C1 segment of cervical spinal cord (tissue), 14 donors: ENCODE results near the gene COL9A2.

ENCODE experiments used
- DNase-seq, 14 donors: peaks; one replicate each; lab custom pipeline; 2025; lab: John Stamatoyannopoulos, UW

COL9A2 gene

GRCh38 chr1:40303051-40303771, 13.9 kb downstream of the COL9A2 start:
- no peak for DNase-seq

GRCh38 chr1:40302475-40302874, 14.6 kb downstream of the COL9A2 start:
- no peak for DNase-seq

- DNase-seq: no peak
Observed at GRCh38 chr1:40301541-40302299, 15.4 kb downstream of the COL9A2 start.

- no peak for DNase-seq
Observed at GRCh38 chr1:40301066-40301465, 16.0 kb downstream of the COL9A2 start.

- DNase-seq: no peak
Observed at GRCh38 chr1:40300651-40301050, 16.4 kb downstream of the COL9A2 start.

- DNase-seq: no peak
Observed at GRCh38 chr1:40300249-40300567, 16.9 kb downstream of the COL9A2 start.

GRCh38 chr1:40299366-40300248, 17.5 kb downstream of the COL9A2 start:
- DNase-seq: no peak

- DNase-seq: no peak
Observed at GRCh38 chr1:40291293-40291692, 25.8 kb downstream of the COL9A2 start.

GRCh38 chr1:40281853-40282252, 35.2 kb downstream of the COL9A2 start:
- DNase-seq: no peak

GRCh38 chr1:40276122-40276521, 41.0 kb downstream of the COL9A2 start:
- no peak for DNase-seq

- DNase-seq: no peak
Observed at GRCh38 chr1:40274331-40274730, 42.8 kb downstream of the COL9A2 start.

GRCh38 chr1:40273547-40274166, 43.4 kb downstream of the COL9A2 start:
- DNase-seq: no peak

GRCh38 chr1:40272653-40273213, 44.4 kb downstream of the COL9A2 start:
- DNase-seq: no peak

- DNase-seq: no peak
Observed at GRCh38 chr1:40270152-40270834, 46.8 kb downstream of the COL9A2 start.

GRCh38 chr1:40268211-40268610, 48.9 kb downstream of the COL9A2 start:
- no peak for DNase-seq

- no peak for DNase-seq
Observed at GRCh38 chr1:40267767-40268187, 49.3 kb downstream of the COL9A2 start.

- no peak for DNase-seq
Observed at GRCh38 chr1:40266786-40267535, 50.1 kb downstream of the COL9A2 start.

- no peak for DNase-seq
Observed at GRCh38 chr1:40265919-40266318, 51.2 kb downstream of the COL9A2 start.

GRCh38 chr1:40265298-40265697, 51.8 kb downstream of the COL9A2 start:
- DNase-seq: no peak

- no peak for DNase-seq
Observed at GRCh38 chr1:40264354-40264781, 52.7 kb downstream of the COL9A2 start.
